Neuronal stem cell (in vitro differentiated cells): ENCODE measurements around the gene BCAR1. TPM values are rescaled to one million over a fixed set of nuclear protein-coding genes. Genes with fewer than 3 reads are reported as not detected.

Experiments used
- DNase-seq: peaks from one replicate; pipeline ENCODE4 v3.0.0-alpha.2; 2013; ENCODE audit warnings: low spot score
- H2AFZ ChIP-seq: one replicate; pipeline ENCODE4 v1.6.1; 2013; ENCODE audit warnings: mild to moderate bottlenecking, low read length, inconsistent platforms
- H2AK5ac ChIP-seq: 2 replicates; pipeline ENCODE4 v1.6.1; 2013; ENCODE audit warnings: low read depth, mild to moderate bottlenecking, inconsistent platforms, low read length, moderate library complexity, mixed read lengths
- H2BK120ac ChIP-seq: 2 replicates; pipeline ENCODE4 v1.6.1; 2013; ENCODE audit warnings: low read depth, mild to moderate bottlenecking, inconsistent platforms, low read length, moderate library complexity, mixed read lengths
- H2BK12ac ChIP-seq: one replicate; pipeline ENCODE4 v1.6.1; 2013; ENCODE audit warnings: low read length, inconsistent platforms
- H2BK15ac ChIP-seq: 2 replicates; pipeline ENCODE4 v1.6.1; 2013; ENCODE audit warnings: mild to moderate bottlenecking, low read length, inconsistent platforms, mixed read lengths
- H2BK5ac ChIP-seq: one replicate; pipeline ENCODE4 v1.6.1; 2013; ENCODE audit warnings: inconsistent platforms, mild to moderate bottlenecking, low read length, moderate library complexity
- H3K14ac ChIP-seq: one replicate; pipeline ENCODE4 v1.6.1; 2013; ENCODE audit warnings: low read length, inconsistent platforms
- H3K18ac ChIP-seq: 2 replicates; pipeline ENCODE4 v1.6.1; 2013; ENCODE audit warnings: low read length, inconsistent platforms
- H3K23ac ChIP-seq: 2 replicates; pipeline ENCODE4 v1.6.1; 2013; ENCODE audit warnings: low read depth, mild to moderate bottlenecking, mixed read lengths, low read length, inconsistent platforms; ENCODE audit not compliant: poor library complexity
- H3K27ac ChIP-seq: replicated peaks from 3 replicates; pipeline ENCODE4 v1.5.1; 2013; ENCODE audit warnings: low read length, inconsistent platforms
- H3K27me3 ChIP-seq, 3 experiments: 2 replicates each; pipeline ENCODE4 v1.6.1; 2013; ENCODE audit warnings: low read length in 3 of 3, mild to moderate bottlenecking in 2 of 3, inconsistent platforms in 1 of 3, low read depth in 1 of 3, mixed read lengths in 1 of 3, moderate library complexity in 1 of 3; ENCODE audit not compliant: control insufficient read depth in 3 of 3, insufficient read depth in 3 of 3
- H3K36me3 ChIP-seq, 2 donors: replicated peaks in 1 of 2; 2 replicates each; pipeline ENCODE4 v1.6.1; 2013; ENCODE audit warnings: low read length in 2 of 2; ENCODE audit not compliant: control insufficient read depth in 2 of 2, insufficient read depth in 2 of 2
- H3K4ac ChIP-seq: 2 replicates; pipeline ENCODE4 v1.6.1; 2013; ENCODE audit warnings: inconsistent platforms, mild to moderate bottlenecking, low read length, moderate library complexity
- H3K4me1 ChIP-seq, 2 donors: 1 replicate in 1 of 2; 2 replicates in 1 of 2; pipeline ENCODE4 v1.6.1; 2013; ENCODE audit warnings: low read length in 2 of 2, low read depth in 1 of 2; ENCODE audit not compliant: control insufficient read depth in 2 of 2, insufficient read depth in 1 of 2
- H3K4me2 ChIP-seq: one replicate; pipeline ENCODE4 v1.6.1; 2013; ENCODE audit warnings: mild to moderate bottlenecking, low read length, inconsistent platforms; ENCODE audit not compliant: insufficient read depth, poor library complexity, severe bottlenecking
- H3K4me3 ChIP-seq, 2 donors: 2 replicates each; pipeline ENCODE4 v1.5.1; 2013; ENCODE audit warnings: low read length in 2 of 2, mild to moderate bottlenecking in 2 of 2, inconsistent platforms in 1 of 2, moderate library complexity in 1 of 2
- H3K79me1 ChIP-seq: one replicate; pipeline ENCODE4 v1.6.1; 2013; ENCODE audit warnings: low read depth, mild to moderate bottlenecking, inconsistent platforms, low read length, moderate library complexity
- H3K9ac ChIP-seq: one replicate; pipeline ENCODE4 v1.6.1; 2013; ENCODE audit warnings: mild to moderate bottlenecking, low read depth, low read length, inconsistent platforms; ENCODE audit not compliant: poor library complexity
- H3K9me3 ChIP-seq, 2 donors: replicated peaks in 1 of 2; 2 replicates each; pipeline versions ENCODE3 to v1.6.1; 2013; ENCODE audit warnings: low read length in 2 of 2, mild to moderate bottlenecking in 2 of 2, inconsistent platforms in 1 of 2, low read depth in 1 of 2, mixed read lengths in 1 of 2, moderate library complexity in 1 of 2; ENCODE audit not compliant: control insufficient read depth in 2 of 2, insufficient read depth in 1 of 2
- H4K8ac ChIP-seq: one replicate; pipeline ENCODE4 v1.6.1; 2013; ENCODE audit warnings: low read depth, mild to moderate bottlenecking, inconsistent platforms, low read length, moderate library complexity
- H4K91ac ChIP-seq: one replicate; pipeline ENCODE4 v1.6.1; 2013; ENCODE audit warnings: low read length, low read depth, mild to moderate bottlenecking, inconsistent platforms; ENCODE audit not compliant: poor library complexity
- WGBS, 2 donors: extraction: QIAGEN DNeasy Blood & Tissue Kit; methylation state at CpG; one replicate each; pipeline ENCODE4 v1.1.7; 2013; ENCODE audit warnings: missing lambda C conversion rate in 2 of 2, mixed read lengths in 1 of 2; ENCODE audit not compliant: insufficient read length in 2 of 2, insufficient replicate concordance in 1 of 2; ENCODE audit errors: extremely low coverage in 2 of 2; 5-methylcytosine and 5-hydroxymethylcytosine counted together
- polyA plus RNA-seq, 2 experiments: library from polyadenylated mRNA; stranded (reverse); fragments of 200-250 nt; gene quantifications; one replicate each; pipeline ENCODE4 v1.2.3, GENCODE V29; 2013

Gene BCAR1, protein sequence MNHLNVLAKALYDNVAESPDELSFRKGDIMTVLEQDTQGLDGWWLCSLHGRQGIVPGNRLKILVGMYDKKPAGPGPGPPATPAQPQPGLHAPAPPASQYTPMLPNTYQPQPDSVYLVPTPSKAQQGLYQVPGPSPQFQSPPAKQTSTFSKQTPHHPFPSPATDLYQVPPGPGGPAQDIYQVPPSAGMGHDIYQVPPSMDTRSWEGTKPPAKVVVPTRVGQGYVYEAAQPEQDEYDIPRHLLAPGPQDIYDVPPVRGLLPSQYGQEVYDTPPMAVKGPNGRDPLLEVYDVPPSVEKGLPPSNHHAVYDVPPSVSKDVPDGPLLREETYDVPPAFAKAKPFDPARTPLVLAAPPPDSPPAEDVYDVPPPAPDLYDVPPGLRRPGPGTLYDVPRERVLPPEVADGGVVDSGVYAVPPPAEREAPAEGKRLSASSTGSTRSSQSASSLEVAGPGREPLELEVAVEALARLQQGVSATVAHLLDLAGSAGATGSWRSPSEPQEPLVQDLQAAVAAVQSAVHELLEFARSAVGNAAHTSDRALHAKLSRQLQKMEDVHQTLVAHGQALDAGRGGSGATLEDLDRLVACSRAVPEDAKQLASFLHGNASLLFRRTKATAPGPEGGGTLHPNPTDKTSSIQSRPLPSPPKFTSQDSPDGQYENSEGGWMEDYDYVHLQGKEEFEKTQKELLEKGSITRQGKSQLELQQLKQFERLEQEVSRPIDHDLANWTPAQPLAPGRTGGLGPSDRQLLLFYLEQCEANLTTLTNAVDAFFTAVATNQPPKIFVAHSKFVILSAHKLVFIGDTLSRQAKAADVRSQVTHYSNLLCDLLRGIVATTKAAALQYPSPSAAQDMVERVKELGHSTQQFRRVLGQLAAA
- 43.7 TPM for polyA plus RNA-seq (2013, experiment 1 of 2)
- polyA plus RNA-seq (2013, experiment 2 of 2): 43.2 TPM

DNA sequence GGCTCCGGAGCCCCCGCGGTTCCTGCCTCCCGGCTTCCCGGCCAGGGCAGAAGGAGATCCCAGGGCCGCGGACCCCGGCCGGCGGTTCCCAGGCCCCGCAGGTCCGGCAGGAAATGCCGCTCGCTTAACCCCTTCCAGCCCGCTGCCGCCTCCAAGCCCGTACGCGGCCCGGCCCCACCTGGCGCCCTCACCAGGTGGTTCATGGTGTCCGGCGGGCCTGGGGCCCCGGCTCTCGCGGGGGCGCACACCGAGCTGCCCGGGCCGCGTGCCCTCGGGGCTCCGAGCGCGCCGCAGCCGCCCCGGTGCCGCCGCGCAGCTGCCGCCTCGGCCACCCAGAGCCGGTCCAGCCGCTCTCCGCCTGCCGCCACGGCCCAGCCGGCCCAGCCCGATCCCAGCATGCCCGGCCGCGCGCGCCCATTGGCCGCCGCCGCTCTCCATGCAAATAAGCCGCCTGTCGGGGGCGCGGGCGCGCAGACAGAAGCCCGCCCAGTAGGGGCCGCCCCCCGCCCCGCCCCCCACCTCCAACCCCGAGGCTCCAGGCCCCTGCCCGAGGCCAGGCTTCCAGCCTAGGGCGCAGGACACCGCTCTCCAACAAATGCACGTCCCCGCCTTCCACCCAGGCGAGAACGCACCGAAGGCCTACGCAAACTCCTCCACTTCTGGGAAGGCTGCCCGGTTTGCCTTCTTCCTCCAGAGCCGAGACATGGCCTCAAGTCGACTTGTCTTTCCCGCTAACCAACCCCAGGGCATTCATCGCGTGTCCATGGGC, at the start of gene BCAR1:
TSS of gene BCAR1 (minus strand) at position 345 of the 769 bp plus-strand sequence. CDS start at position 203, 142 bp downstream.
- H3K9me3 ChIP-seq: no peaks in the 10 kb centered on the region
- H3K36me3 ChIP-seq: peaks cover 0 to 25% of the 10 kb centered on the region in 2 donors
- H2BK15ac ChIP-seq: peak within 1 kb of the TSS; percentile 49
- peak within 1 kb of the TSS; percentile 67 for H2AFZ ChIP-seq
- peak within 1 kb of the TSS; percentile 77 to 90 for H3K4me3 ChIP-seq
- no CpG with 5 or more reads among the region's 84 CpGs for WGBS, 2 donors
- H3K23ac ChIP-seq: peak within 1 kb of the TSS; percentile 86
- H2BK12ac ChIP-seq: peak within 1 kb of the TSS; percentile 93
- H3K9ac ChIP-seq: peak within 1 kb of the TSS; percentile 90
- peak within 1 kb of the TSS; percentile 97 for H4K91ac ChIP-seq
- peak within 1 kb of the TSS; percentile 88 for H3K27ac ChIP-seq
- H3K18ac ChIP-seq: peak within 1 kb of the TSS; percentile 99
- peaks cover 39% of the 10 kb centered on the region for H3K79me1 ChIP-seq
- peak within 1 kb of the TSS; percentile 25 for H3K14ac ChIP-seq
- H2BK5ac ChIP-seq: peak within 1 kb of the TSS; percentile 83
- peaks cover 73 to 74% of the 10 kb centered on the region in 2 donors for H3K4me1 ChIP-seq
- H2BK120ac ChIP-seq: peak within 1 kb of the TSS; percentile 88
- H2AK5ac ChIP-seq: peak within 1 kb of the TSS; percentile 98
- peak within 1 kb of the TSS; percentile 43 for H4K8ac ChIP-seq
- H3K27me3 ChIP-seq: no peaks in the 10 kb centered on the region
- peak; percentile 89 for DNase-seq
- peak within 1 kb of the TSS; percentile 87 for H3K4me2 ChIP-seq
- H3K4ac ChIP-seq: peak within 1 kb of the TSS; percentile 46

DNA sequence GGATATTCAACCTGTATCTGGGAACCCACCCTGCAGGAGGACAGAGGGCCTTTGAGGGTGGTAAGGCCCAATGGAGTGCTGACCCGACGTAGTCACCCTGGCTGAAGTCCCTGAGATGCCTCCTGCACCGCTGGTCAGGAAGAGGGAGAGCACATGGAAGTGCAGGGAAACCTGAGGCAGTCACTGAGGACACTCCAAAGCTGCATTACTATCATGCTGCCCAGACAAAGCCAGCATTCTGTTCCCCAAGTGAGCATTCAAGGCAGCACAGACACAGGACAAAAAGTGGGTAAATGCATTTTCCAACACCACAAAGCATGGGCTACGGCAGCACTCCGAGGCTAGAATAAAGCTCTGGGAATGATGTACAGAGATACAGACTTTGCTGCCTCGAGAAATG, 46.8 kb upstream of the BCAR1 start:
- Histone ChIP-seq H3K4me3 (no peak overlapping the region), H3K36me3 (peaks cover 14 to 79% of the 10 kb centered on the region in 2 donors), H3K27ac (no peak overlapping the region), H2AK5ac (no peak overlapping the region), H3K23ac (no peak overlapping the region), H3K27me3 (no peaks in the 10 kb centered on the region), H3K9me3 (no peaks in the 10 kb centered on the region), H3K4me1 (peaks cover 4 to 9% of the 10 kb centered on the region in 2 donors), H3K14ac (no peak overlapping the region), H3K18ac (no peak overlapping the region), H3K9ac (no peak overlapping the region), H2BK5ac (no peak overlapping the region), H3K4ac (no peak overlapping the region), H2BK120ac (no peak overlapping the region), H2AFZ (no peak overlapping the region), H2BK12ac (no peak overlapping the region), H3K4me2 (no peak overlapping the region), H4K91ac (no peak overlapping the region), H3K79me1 (no peaks in the 10 kb centered on the region), H4K8ac (no peak overlapping the region), H2BK15ac (no peak overlapping the region)
- WGBS, 2 donors: no CpG with 5 or more reads among the region's 6 CpGs
- no peak for DNase-seq

DNA sequence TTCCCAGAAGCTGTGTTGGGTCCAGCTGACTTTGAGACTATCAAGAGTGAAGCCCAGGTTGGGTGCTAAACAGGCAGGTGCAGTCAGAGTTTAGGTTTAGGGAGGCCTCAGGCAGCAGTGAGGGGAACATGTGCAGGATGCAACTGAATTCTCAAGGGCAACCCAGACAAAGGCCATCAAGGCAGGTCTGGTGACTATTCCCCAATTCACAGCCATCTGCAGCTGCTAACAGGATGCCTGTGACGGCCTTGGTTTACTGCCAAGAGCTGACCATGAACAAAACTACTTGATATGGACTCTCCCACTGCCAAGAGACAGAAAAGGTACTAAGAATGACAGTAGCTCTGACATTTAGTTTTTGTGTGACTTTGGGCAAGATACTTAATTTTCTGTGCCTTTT, 45.2 kb upstream of the BCAR1 start:
- H3K27ac ChIP-seq: no peak overlapping the region
- no CpG with 5 or more reads among the region's 1 CpG for WGBS, 2 donors
- no peak for DNase-seq

More for the DNA sequence above, 45.2 kb upstream of the BCAR1 start:
- Histone ChIP-seq H3K36me3 (peaks cover 9 to 84% of the 10 kb centered on the region in 2 donors), H3K4me3 (no peak overlapping the region), H3K18ac (no peak overlapping the region), H3K4ac (no peak overlapping the region), H3K4me2 (no peak overlapping the region), H3K4me1 (peaks cover 6 to 9% of the 10 kb centered on the region in 2 donors), H2AK5ac (no peak overlapping the region), H3K9me3 (no peaks in the 10 kb centered on the region), H2AFZ (no peak overlapping the region), H2BK15ac (no peak overlapping the region), H4K8ac (no peak overlapping the region), H2BK120ac (no peak overlapping the region), H2BK12ac (no peak overlapping the region), H3K79me1 (no peaks in the 10 kb centered on the region), H3K14ac (no peak overlapping the region), H3K9ac (no peak overlapping the region), H4K91ac (no peak overlapping the region), H3K27me3 (no peaks in the 10 kb centered on the region), H3K23ac (no peak overlapping the region), H2BK5ac (no peak overlapping the region)
